H1 (cell line): ENCODE results near the gene YRDC. TPM values are rescaled to one million over a fixed set of nuclear protein-coding genes. Genes with fewer than 3 reads are reported as not detected.

Experiments
- CTCF ChIA-PET: fragments of 300-600 bp; sonication (Branson Sonifier 250); formaldehyde crosslinking; loops from one replicate; lab custom pipeline; 2021; ENCODE audit not compliant: partially characterized antibody; lab: Charles Lee
- POLR2A ChIA-PET: fragments of 300-600 bp; sonication (Branson Sonifier 250); formaldehyde crosslinking; loops from one replicate; lab custom pipeline; 2021; ENCODE audit warnings: inconsistent platforms; ENCODE audit not compliant: partially characterized antibody; lab: Charles Lee
- DNase-seq, 2 experiments: peaks; one replicate each; pipeline versions ENCODE4 v3.0.0 to v3.0.0-alpha.2; 2010 to 2022; ENCODE audit warnings: low spot score in 2 of 2, low read depth in 1 of 2, mixed read lengths in 1 of 2
- FAIRE-seq: peaks from 2 replicates; lab custom pipeline; 2011; peaks lifted over from hg19 to GRCh38; lab: Jason Lieb, UNC
- H2AFZ ChIP-seq: 2 replicates; pipeline ENCODE4 v1.8.1; 2012; ENCODE audit warnings: low read length, inconsistent platforms
- H2AK5ac ChIP-seq: 2 replicates; pipeline ENCODE4 v1.6.1; 2013; ENCODE audit warnings: low read depth, low read length
- H2BK120ac ChIP-seq: replicated peaks from 2 replicates; pipeline ENCODE3; 2013; ENCODE audit warnings: low read depth, low read length, inconsistent platforms
- H2BK12ac ChIP-seq: 2 replicates; pipeline ENCODE4 v1.6.1; 2013; ENCODE audit warnings: low read depth, low read length
- H2BK15ac ChIP-seq: 2 replicates; pipeline ENCODE4 v1.6.1; 2013; ENCODE audit warnings: low read length
- H2BK20ac ChIP-seq: 2 replicates; pipeline ENCODE4 v1.6.1; 2013; ENCODE audit warnings: low read length
- H2BK5ac ChIP-seq: 2 replicates; pipeline ENCODE4 v1.6.1; 2013; ENCODE audit warnings: low read depth, low read length
- H3K14ac ChIP-seq: 2 replicates; pipeline ENCODE4 v1.6.1; 2013; ENCODE audit warnings: inconsistent platforms; ENCODE audit not compliant: insufficient read length
- H3K18ac ChIP-seq: 2 replicates; pipeline ENCODE4 v1.6.1; 2013; ENCODE audit warnings: low read length; ENCODE audit errors: extremely low read depth
- H3K23ac ChIP-seq: 2 replicates; pipeline ENCODE4 v1.6.1; 2013; ENCODE audit warnings: inconsistent platforms; ENCODE audit not compliant: insufficient read length
- H3K23me2 ChIP-seq: 2 replicates; pipeline ENCODE4 v1.6.1; 2013; ENCODE audit warnings: low read depth, low read length
- H3K27ac ChIP-seq: 2 replicates; pipeline ENCODE4 v1.6.1; 2011; ENCODE audit warnings: low read depth, low read length, inconsistent platforms
- H3K27me3 ChIP-seq, 4 experiments: replicated peaks in 1 of 4; 1 replicate in 1 of 4; 2 replicates in 3 of 4; pipeline versions ENCODE4 v1.6.1 to v1.8.1; 2011 to 2013; ENCODE audit warnings: low read length in 3 of 4, mild to moderate bottlenecking in 3 of 4, inconsistent platforms in 2 of 4, mixed read lengths in 2 of 4, moderate library complexity in 1 of 4; ENCODE audit not compliant: control insufficient read depth in 3 of 4, insufficient read depth in 3 of 4; ENCODE audit errors: extremely low read depth in 1 of 4
- H3K36me3 ChIP-seq, 4 experiments: 2 replicates each; pipeline versions ENCODE4 v1.6.1 to v1.8.1; 2011 to 2013; ENCODE audit warnings: mild to moderate bottlenecking in 4 of 4, low read length in 3 of 4, moderate library complexity in 2 of 4, control low read depth in 1 of 4, inconsistent platforms in 1 of 4; ENCODE audit not compliant: insufficient read depth in 4 of 4, control insufficient read depth in 2 of 4
- H3K4ac ChIP-seq: replicated peaks from 2 replicates; pipeline ENCODE3; 2013; ENCODE audit warnings: low read length, low read depth, mixed read lengths, inconsistent platforms; ENCODE audit not compliant: insufficient read length
- H3K4me1 ChIP-seq, 4 experiments: replicated peaks in 1 of 4; 1 replicate in 1 of 4; 2 replicates in 3 of 4; pipeline versions ENCODE4 v1.6.1 to v1.8.1; 2011 to 2013; ENCODE audit warnings: low read length in 3 of 4, inconsistent platforms in 2 of 4, mixed read lengths in 1 of 4; ENCODE audit not compliant: insufficient read depth in 4 of 4, control insufficient read depth in 3 of 4
- H3K4me2 ChIP-seq, 2 experiments: 2 replicates each; pipeline versions ENCODE4 v1.6.1 to v1.8.1; 2011 to 2013; ENCODE audit warnings: low read depth in 2 of 2, low read length in 2 of 2, control low read depth in 1 of 2, inconsistent platforms in 1 of 2, mild to moderate bottlenecking in 1 of 2; ENCODE audit not compliant: insufficient read depth in 1 of 2
- H3K4me3 ChIP-seq, 4 experiments: fragments of 200-600, 300-600 bp in 1 of 4; sonication (generic), shearing (Covaris generic), sonication (Bioruptor Twin) in 1 of 4; 2 replicates each; pipeline versions ENCODE4 v1.5.1 to v1.8.1; 2011 to 2016; ENCODE audit warnings: low read length in 4 of 4, low read depth in 3 of 4, control low read depth in 2 of 4, inconsistent platforms in 2 of 4, mild to moderate bottlenecking in 2 of 4, mixed read lengths in 1 of 4, moderate library complexity in 1 of 4; ENCODE audit not compliant: insufficient read depth in 2 of 4; ENCODE audit errors: extremely low read depth in 1 of 4
- H3K56ac ChIP-seq: replicated peaks from 2 replicates; pipeline ENCODE3; 2013; ENCODE audit warnings: low read depth, mild to moderate bottlenecking, mixed read lengths, low read length, inconsistent platforms; ENCODE audit not compliant: insufficient read length
- H3K79me1 ChIP-seq: 2 replicates; pipeline ENCODE4 v1.6.1; 2013; ENCODE audit warnings: low read depth, low read length, control low read depth
- H3K79me2 ChIP-seq, 2 experiments: 2 replicates each; pipeline versions ENCODE4 v1.6.1 to v1.8.1; 2012 to 2013; ENCODE audit warnings: low read length in 2 of 2, mild to moderate bottlenecking in 2 of 2, inconsistent platforms in 1 of 2; ENCODE audit not compliant: insufficient read depth in 2 of 2, control insufficient read depth in 1 of 2
- H3K9ac ChIP-seq, 4 experiments: replicated peaks in 1 of 4; 1 replicate in 1 of 4; 2 replicates in 3 of 4; pipeline versions ENCODE4 v1.6.1 to v1.8.1; 2011 to 2013; ENCODE audit warnings: low read depth in 3 of 4, low read length in 3 of 4, control low read depth in 2 of 4, mild to moderate bottlenecking in 2 of 4, moderate library complexity in 2 of 4, inconsistent platforms in 1 of 4; ENCODE audit errors: extremely low read depth in 1 of 4
- H3K9me3 ChIP-seq, 2 experiments: 2 replicates each; pipeline versions ENCODE4 v1.6.1 to v1.8.1; 2012 to 2013; ENCODE audit warnings: mild to moderate bottlenecking in 2 of 2, moderate library complexity in 2 of 2, control low read depth in 1 of 2, inconsistent platforms in 1 of 2, low read depth in 1 of 2, low read length in 1 of 2, mixed read lengths in 1 of 2; ENCODE audit not compliant: insufficient read depth in 2 of 2
- H4K20me1 ChIP-seq, 2 experiments: replicated peaks in 1 of 2; 2 replicates each; pipeline versions ENCODE3 to v1.8.1; 2011 to 2013; ENCODE audit warnings: inconsistent platforms in 2 of 2, low read length in 2 of 2, mild to moderate bottlenecking in 1 of 2; ENCODE audit not compliant: insufficient read depth in 2 of 2, control insufficient read depth in 1 of 2
- H4K5ac ChIP-seq: 2 replicates; pipeline ENCODE4 v1.6.1; 2013; ENCODE audit warnings: low read length, low read depth, mixed read lengths, inconsistent platforms; ENCODE audit not compliant: insufficient read length
- H4K8ac ChIP-seq: 2 replicates; pipeline ENCODE4 v1.8.0; 2013; ENCODE audit warnings: mild to moderate bottlenecking, moderate library complexity, low read length, inconsistent platforms; ENCODE audit not compliant: insufficient read depth; ENCODE audit errors: extremely low read depth
- H4K91ac ChIP-seq: replicated peaks from 2 replicates; pipeline ENCODE3; 2013; ENCODE audit warnings: low read length, mixed read lengths, inconsistent platforms; ENCODE audit not compliant: insufficient read length
- CTBP2 ChIP-seq: IDR thresholded peaks from 2 replicates; pipeline ENCODE4 v1.7.0; 2011; ENCODE audit warnings: borderline replicate concordance, mild to moderate bottlenecking, moderate library complexity, mixed read lengths, low read length; ENCODE audit not compliant: insufficient read depth, insufficient read length
- EZH2 ChIP-seq: fragments of 200-600 bp; sonication (generic); IDR thresholded peaks from 2 replicates; pipeline ENCODE4 v1.7.1; 2012; ENCODE audit warnings: low read depth, mild to moderate bottlenecking, moderate library complexity, low read length, inconsistent platforms; ENCODE audit not compliant: severe bottlenecking
- RAD21 ChIP-seq, 2 experiments: IDR thresholded peaks in 1 of 2; conservative IDR thresholded peaks in 1 of 2; 2 replicates each; pipeline ENCODE4 v1.6.1; 2011; ENCODE audit warnings: low read depth in 2 of 2, low read length in 2 of 2, improper control_type of control experiment in 1 of 2, inconsistent platforms in 1 of 2, mild to moderate bottlenecking in 1 of 2, moderate library complexity in 1 of 2
- RBBP5 ChIP-seq: IDR thresholded peaks from 2 replicates; pipeline ENCODE4 v1.7.1; 2012; ENCODE audit warnings: low read depth, mild to moderate bottlenecking, inconsistent platforms, low read length, moderate library complexity, borderline replicate concordance
- SP1 ChIP-seq: IDR thresholded peaks from 2 replicates; pipeline ENCODE4 v1.6.1; 2011; ENCODE audit warnings: low read depth, low read length
- WGBS, 2 experiments: shearing (Covaris generic) in 1 of 2; methylation state at CpG; one replicate each; pipeline versions ENCODE4 v1.1.6 to v1.1.7; 2013 to 2015; ENCODE audit warnings: low lambda C conversion rate in 2 of 2, mixed read lengths in 2 of 2, inconsistent platforms in 1 of 2, low coverage in 1 of 2, missing lambda C conversion rate in 1 of 2; ENCODE audit not compliant: insufficient replicate concordance in 2 of 2, insufficient coverage in 1 of 2, insufficient read length in 1 of 2; ENCODE audit errors: extremely low coverage in 1 of 2, missing lambda C conversion rate in 1 of 2; 5-methylcytosine and 5-hydroxymethylcytosine counted together
- polyA plus RNA-seq, 7 experiments: library from polyadenylated mRNA; depleted of rRNA in 3 of 7; stranded (reverse) in 5 of 7; unstranded in 2 of 7; fragments of >200 nt in 5 of 7; fragments of 200-250 nt in 2 of 7; gene quantifications; 1 replicate in 5 of 7; 2 replicates in 1 of 7; 4 replicates in 1 of 7; pipeline versions ENCODE4 v1.2.1 to v1.2.3, GENCODE V29; 2011 to 2013; ENCODE audit warnings: missing spikeins in 2 of 7, mixed read lengths in 2 of 7
- total RNA-seq: library from RNA; stranded (reverse); fragmentation: NEBNext Ultra II Directional; extraction: Animal tissue kit (Norgen Biotek cat#: 25700); gene quantifications from 2 replicates; pipeline ENCODE4 v1.2.1, GENCODE V29; 2021
- TF ChIP-seq, protein P1 (sequence below): IDR thresholded peaks from 2 replicates; pipeline ENCODE4 v1.6.1; 2012; ENCODE audit warnings: inconsistent platforms

YRDC gene
- total and polyA plus RNA-seq, 2 of the 8 experiments (the other 6 are each of a cell fraction or from before 2014, with no cell fraction given): 21.1 to 21.6 TPM

- no peak overlapping the region for H2BK20ac ChIP-seq
- H3K23ac ChIP-seq: no peak overlapping the region
- peaks cover 0 to 7% (median 5%) of the 10 kb centered on the region in 4 experiments; a peak in 6 of 7 replicates for H3K4me1 ChIP-seq
- no peaks in the 10 kb centered on the region for H3K9me3 ChIP-seq
- H3K14ac ChIP-seq: no peak overlapping the region
- ChIA-PET CTCF (interaction anchor here (0.7 to 1.1 kb wide), 2 partner anchors 29 to 65 kb away, joined by 3 to 5 read pairs; partner anchors contain the start of gene MTF1), POLR2A (interaction anchor here (0.5 to 1.9 kb wide), 7 partner anchors 9 to 110 kb away, joined by 3 to 24 read pairs (median 4); partner anchors contain the start of genes C1orf122, EPHA10, MTF1 and YRDC)
- 23% methylated on average over 34 of the region's 59 CpGs; no CpG with 5 or more reads in 1 of the 2 experiments for WGBS, 2 experiments
- no peak overlapping the region for H2BK12ac ChIP-seq
- no peak overlapping the region for H2BK5ac ChIP-seq
- H3K79me2 ChIP-seq: no peaks in the 10 kb centered on the region
- H3K4me3 ChIP-seq: peak overlapping the region; percentile 43 to 79 (median 68)
- no peak overlapping the region; the same call in 1 of the 2 replicates for H4K8ac ChIP-seq
- H2BK120ac ChIP-seq: no peak overlapping the region
- peak overlapping the region in 1 of 4 experiments; percentile 2; a peak in 1 of 7 replicates for H3K9ac ChIP-seq
- no peak overlapping the region for H2BK15ac ChIP-seq
- FAIRE-seq: no peak
- no peaks in the 10 kb centered on the region for H3K36me3 ChIP-seq
- DNase-seq: peak in 1 of 2 experiments; percentile 55
- peaks cover 10 to 38% (median 31%) of the 10 kb centered on the region in 4 experiments for H3K27me3 ChIP-seq
- H3K27ac ChIP-seq: no peak overlapping the region
- H3K79me1 ChIP-seq: no peaks in the 10 kb centered on the region
- H4K20me1 ChIP-seq: peaks cover 0 to 7% of the 10 kb centered on the region in 2 experiments
- no peak overlapping the region for H4K91ac ChIP-seq
- no peak overlapping the region for H2AFZ ChIP-seq
- H4K5ac ChIP-seq: no peak overlapping the region
- peak overlapping the region; percentile 79 to 80 for H3K4me2 ChIP-seq
- no peak overlapping the region; the same call in 1 of the 2 replicates for H3K18ac ChIP-seq
- H2AK5ac ChIP-seq: no peak overlapping the region
- no peak overlapping the region for H3K56ac ChIP-seq
- H3K23me2 ChIP-seq: peaks cover 8% of the 10 kb centered on the region
- H3K4ac ChIP-seq: no peak overlapping the region
- TF ChIP-seq SP1: no peak
- peak; percentile 33 to 50 for TF ChIP-seq RAD21 (IDR thresholded peaks at IDR 0.05 in 1 of 2, conservative IDR thresholded peaks at IDR 0.05 in 1 of 2; ENCODE audit: low read depth in 2 of 2, low read length in 2 of 2)
- no peak for TF ChIP-seq RBBP5
- TF ChIP-seq EZH2: peak; percentile 58
- no peak for TF ChIP-seq CTBP2
- TF ChIP-seq, protein P1, sequence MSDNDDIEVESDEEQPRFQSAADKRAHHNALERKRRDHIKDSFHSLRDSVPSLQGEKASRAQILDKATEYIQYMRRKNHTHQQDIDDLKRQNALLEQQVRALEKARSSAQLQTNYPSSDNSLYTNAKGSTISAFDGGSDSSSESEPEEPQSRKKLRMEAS: 0 out of 2 replicates have a peak, but pooled peaks have one; percentile 0
Measured at GRCh38 chr1:37794372-37795339, 13.4 kb downstream of the YRDC start.
